ENCODE data around the gene MED13L. TPM values are rescaled to one million over a fixed set of nuclear protein-coding genes. Genes with fewer than 3 reads are reported as not detected.
A peak's percentile ranks its signal among the peaks of the same experiment; 100 is the strongest.

The MED13L gene
- total RNA-seq, 1 donor from 2014 or later: 89.0 TPM

DNA sequence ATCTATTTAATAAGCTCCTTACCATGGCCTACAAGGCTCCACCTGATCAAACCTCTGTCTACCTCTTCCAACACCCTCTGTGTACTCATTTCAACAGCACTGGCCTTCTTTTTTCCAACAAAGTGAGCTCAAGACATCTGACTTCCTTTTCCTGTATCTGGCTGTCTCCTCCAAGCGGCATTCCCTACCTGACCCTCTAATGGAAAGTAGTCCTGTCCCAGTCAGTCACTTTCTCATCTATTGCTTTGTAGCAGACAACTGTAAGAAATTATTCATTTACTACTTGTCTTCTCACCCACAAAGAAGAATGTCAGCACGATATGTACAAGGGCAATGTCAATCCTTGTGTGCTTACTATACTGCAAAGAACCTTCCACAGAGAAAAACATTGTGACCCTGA, 149.6 kb downstream of the MED13L start:
- Mint-ChIP-seq H3K9me3 (no peaks in the 10 kb centered on the region), H3K27me3 (ENCODE audit: low read depth) (no peaks in the 10 kb centered on the region), H3K27ac (ENCODE audit: unreplicated experiment) (no peak overlapping the region), H3K36me3 (ENCODE audit: low read depth) (no peaks in the 10 kb centered on the region), H3K4me1 (peaks cover 59% of the 10 kb centered on the region), H3K4me3 (no peak overlapping the region)
- TF ChIP-seq, protein P1, sequence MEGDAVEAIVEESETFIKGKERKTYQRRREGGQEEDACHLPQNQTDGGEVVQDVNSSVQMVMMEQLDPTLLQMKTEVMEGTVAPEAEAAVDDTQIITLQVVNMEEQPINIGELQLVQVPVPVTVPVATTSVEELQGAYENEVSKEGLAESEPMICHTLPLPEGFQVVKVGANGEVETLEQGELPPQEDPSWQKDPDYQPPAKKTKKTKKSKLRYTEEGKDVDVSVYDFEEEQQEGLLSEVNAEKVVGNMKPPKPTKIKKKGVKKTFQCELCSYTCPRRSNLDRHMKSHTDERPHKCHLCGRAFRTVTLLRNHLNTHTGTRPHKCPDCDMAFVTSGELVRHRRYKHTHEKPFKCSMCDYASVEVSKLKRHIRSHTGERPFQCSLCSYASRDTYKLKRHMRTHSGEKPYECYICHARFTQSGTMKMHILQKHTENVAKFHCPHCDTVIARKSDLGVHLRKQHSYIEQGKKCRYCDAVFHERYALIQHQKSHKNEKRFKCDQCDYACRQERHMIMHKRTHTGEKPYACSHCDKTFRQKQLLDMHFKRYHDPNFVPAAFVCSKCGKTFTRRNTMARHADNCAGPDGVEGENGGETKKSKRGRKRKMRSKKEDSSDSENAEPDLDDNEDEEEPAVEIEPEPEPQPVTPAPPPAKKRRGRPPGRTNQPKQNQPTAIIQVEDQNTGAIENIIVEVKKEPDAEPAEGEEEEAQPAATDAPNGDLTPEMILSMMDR (conservative IDR thresholded peaks at IDR 0.05): no peak
- no peak for DNase-seq (ENCODE audit: low read depth, low spot score)

DNA sequence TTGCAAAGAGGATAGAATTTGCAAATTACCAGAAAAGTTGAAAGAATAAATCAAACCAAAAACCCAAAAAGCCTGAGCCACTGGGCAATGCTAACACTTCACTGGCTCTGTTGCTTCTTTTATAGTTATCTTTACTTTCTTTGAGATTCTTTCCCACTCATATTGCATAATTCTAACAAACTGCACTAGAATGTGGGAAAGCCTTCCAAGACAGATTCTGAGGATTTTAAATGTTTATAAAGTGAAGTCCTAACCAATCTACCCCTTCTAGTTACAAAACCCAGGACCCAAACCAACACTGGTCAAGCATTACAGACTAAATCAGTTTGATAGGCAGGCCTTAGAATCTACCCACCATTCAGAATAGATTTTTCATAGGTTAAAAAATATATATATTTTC, 150.9 kb downstream of the MED13L start:
- TF ChIP-seq, protein P1 (conservative IDR thresholded peaks at IDR 0.05): no peak
- Mint-ChIP-seq H3K4me3 (no peak overlapping the region), H3K36me3 (ENCODE audit: low read depth) (no peaks in the 10 kb centered on the region), H3K27ac (ENCODE audit: unreplicated experiment) (no peak overlapping the region), H3K27me3 (ENCODE audit: low read depth) (no peaks in the 10 kb centered on the region), H3K4me1 (peaks cover 68% of the 10 kb centered on the region), H3K9me3 (no peaks in the 10 kb centered on the region)
- no peak for DNase-seq (ENCODE audit: low read depth, low spot score)

DNA sequence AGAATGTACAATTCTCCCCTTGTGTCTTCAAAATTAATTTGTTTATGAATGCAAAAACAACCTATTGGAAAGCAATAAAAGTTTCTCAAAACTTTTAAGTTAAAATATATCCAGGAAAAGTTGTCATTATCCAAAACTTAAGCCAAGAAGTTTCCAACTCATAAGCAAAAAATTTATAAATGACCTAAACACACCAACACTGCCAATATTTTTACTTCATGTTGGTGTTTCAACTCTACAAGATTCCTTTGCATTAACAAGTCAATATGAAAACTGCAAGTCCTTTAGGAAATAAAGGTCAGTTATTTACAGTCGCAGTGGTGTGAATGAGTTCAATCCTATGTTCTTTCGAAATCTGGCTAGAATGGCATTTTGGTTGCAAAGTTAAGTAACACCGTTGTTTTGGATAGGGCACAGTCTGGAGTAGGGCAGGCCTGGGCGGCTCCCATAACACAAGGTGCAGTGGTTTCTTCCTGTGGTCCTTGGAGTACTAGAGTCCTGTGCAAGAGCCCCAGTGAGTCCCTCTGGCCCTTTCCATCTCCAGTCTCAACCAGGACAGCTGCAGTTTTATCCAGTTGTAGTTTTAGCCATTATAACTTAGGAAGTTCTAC, 151.4 kb downstream of the MED13L start:
- TF ChIP-seq, protein P1 (conservative IDR thresholded peaks at IDR 0.05): no peak
- no peaks in the 10 kb centered on the region for H3K27me3 Mint-ChIP-seq (ENCODE audit: low read depth)

DNA sequence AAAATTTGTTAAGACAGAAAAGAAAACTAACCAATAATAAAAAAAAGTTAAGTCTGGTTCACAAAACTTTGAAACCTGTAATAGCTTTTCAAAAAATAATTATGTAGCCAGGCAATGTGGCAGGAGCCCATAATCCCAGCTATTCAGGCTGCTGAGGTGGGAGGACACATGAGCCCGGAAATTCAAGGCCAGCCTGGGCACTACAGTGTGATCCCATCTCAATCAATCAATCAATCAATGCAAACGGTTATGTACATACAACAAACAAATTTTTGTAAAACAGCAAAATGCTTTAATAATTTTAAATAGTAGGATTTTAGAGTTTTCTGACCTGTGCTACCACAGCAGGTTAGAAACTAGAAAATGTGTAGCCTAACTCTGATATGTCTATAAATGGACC, 152.4 kb downstream of the MED13L start:
- Mint-ChIP-seq H3K4me3 (no peak overlapping the region), H3K27ac (ENCODE audit: unreplicated experiment) (no peak overlapping the region), H3K9me3 (no peaks in the 10 kb centered on the region), H3K36me3 (ENCODE audit: low read depth) (no peaks in the 10 kb centered on the region), H3K4me1 (peaks cover 65% of the 10 kb centered on the region), H3K27me3 (ENCODE audit: low read depth) (no peaks in the 10 kb centered on the region)
- DNase-seq (ENCODE audit: low read depth, low spot score): no peak
- TF ChIP-seq, protein P1 (conservative IDR thresholded peaks at IDR 0.05): no peak

More for the DNA sequence above, 151.4 kb downstream of the MED13L start:
- H3K27ac Mint-ChIP-seq (ENCODE audit: unreplicated experiment): no peak overlapping the region
- H3K36me3 Mint-ChIP-seq (ENCODE audit: low read depth): no peaks in the 10 kb centered on the region
- no peak for DNase-seq (ENCODE audit: low read depth, low spot score)
- no peak overlapping the region for H3K4me3 Mint-ChIP-seq
- peaks cover 68% of the 10 kb centered on the region for H3K4me1 Mint-ChIP-seq
- no peaks in the 10 kb centered on the region for H3K9me3 Mint-ChIP-seq

DNA sequence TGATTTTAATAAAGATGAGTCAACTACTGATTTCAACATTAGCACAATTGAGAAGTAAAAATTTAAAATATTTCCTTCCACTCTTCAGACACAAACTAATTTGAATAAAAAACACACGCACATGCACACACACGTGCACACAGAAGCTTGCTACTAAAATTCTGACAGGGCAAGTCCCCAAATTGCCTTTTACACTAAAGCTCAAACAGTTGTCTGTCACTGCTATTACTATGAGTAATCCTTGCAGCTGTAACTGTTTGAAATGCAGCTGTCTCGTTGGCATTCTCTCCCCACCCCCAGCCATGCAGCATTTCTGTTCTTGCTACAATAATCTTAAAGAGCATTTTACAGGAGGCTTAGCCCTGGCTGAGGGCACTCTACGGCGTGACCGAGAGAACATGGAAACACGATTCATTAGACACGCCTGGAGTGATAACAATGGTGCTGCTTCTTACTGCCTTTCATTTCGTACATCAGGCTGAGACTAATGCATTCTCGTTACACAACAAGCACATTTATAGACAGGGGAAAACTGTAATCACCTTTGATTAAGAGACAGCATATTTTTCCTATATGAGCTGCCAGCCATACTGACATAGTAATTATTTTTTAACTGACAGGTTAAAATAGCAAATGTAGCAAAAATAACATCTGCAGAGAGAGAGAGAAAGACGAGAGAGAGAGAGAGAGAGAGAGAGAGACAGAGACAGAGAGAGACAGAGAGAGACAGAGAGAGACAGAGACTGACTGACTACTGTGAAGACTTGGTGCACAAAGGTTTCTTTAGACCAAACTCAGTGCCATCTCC, 153.8 kb downstream of the MED13L start:
- Mint-ChIP-seq H3K4me3 (peak overlapping the region; percentile 51), H3K27ac (ENCODE audit: unreplicated experiment) (no peak overlapping the region), H3K4me1 (peaks cover 60% of the 10 kb centered on the region), H3K9me3 (no peaks in the 10 kb centered on the region), H3K36me3 (ENCODE audit: low read depth) (no peaks in the 10 kb centered on the region), H3K27me3 (ENCODE audit: low read depth) (no peaks in the 10 kb centered on the region)
- TF ChIP-seq, protein P1 (conservative IDR thresholded peaks at IDR 0.05): no peak
- DNase-seq (ENCODE audit: low read depth, low spot score): peak; percentile 36

Measured in neural crest cell (in vitro differentiated cells).